Left ventricle myocardium inferior (tissue), 1 donor: Measurements from ENCODE around the gene KIAA1958. TPM values are rescaled to one million over a fixed set of nuclear protein-coding genes. Genes with fewer than 3 reads are reported as not detected.

Source experiments
- DNase-seq: peaks from one replicate; pipeline ENCODE4 v3.0.0-alpha.2; 2020
- H3K27ac ChIP-seq: fragments of 200-600 bp; replicated peaks from 2 replicates; pipeline ENCODE4 v1.8.0; 2021
- H3K27me3 ChIP-seq: fragments of 200-600 bp; 2 replicates; pipeline ENCODE4 v1.8.0; 2021; ENCODE audit warnings: low read depth
- H3K36me3 ChIP-seq: fragments of 200-600 bp; 2 replicates; pipeline ENCODE4 v1.8.0; 2021
- H3K4me1 ChIP-seq: fragments of 200-600 bp; 2 replicates; pipeline ENCODE4 v1.8.0; 2021
- H3K4me3 ChIP-seq: fragments of 200-600 bp; 2 replicates; pipeline ENCODE4 v1.8.0; 2021; ENCODE audit warnings: mild to moderate bottlenecking, moderate library complexity
- H3K9me3 ChIP-seq: fragments of 200-600 bp; replicated peaks from 2 replicates; pipeline ENCODE4 v1.8.0; 2021
- CTCF ChIP-seq: fragments of 200-600 bp; IDR thresholded peaks from 2 replicates; pipeline ENCODE4 v1.8.0; 2021; ENCODE audit warnings: antibody characterized with exemption, mild to moderate bottlenecking, borderline replicate concordance
- intact Hi-C: fragments of 100-400 bp; cut with micrococcal nuclease; formaldehyde crosslinking; loops from one replicate; pipeline ENCODE4 v1.11.0; 2022
- total RNA-seq: library from RNA; stranded (reverse); fragmentation: NEBNext Ultra II Directional; extraction: Animal tissue kit (Norgen Biotek cat#: 25700); gene quantifications from one replicate; pipeline ENCODE4 v1.2.1, GENCODE V29; 2021
- donor health status: DM: no; HTN: yes; CAD: no; lungs with severe emphysema.

Gene KIAA1958
- total RNA-seq, 1 donor from 2014 or later, result 5.6 TPM

GRCh38 chr9:112677040-112677439, 190.4 kb downstream of the KIAA1958 start:
- intact Hi-C loops, result no loop called here
- no peak for TF ChIP-seq CTCF
- no peak overlapping the region for H3K27ac ChIP-seq
- no peak for DNase-seq
- peaks cover 25% of the 10 kb centered on the region for H3K9me3 ChIP-seq
- H3K4me1 ChIP-seq, result no peaks in the 10 kb centered on the region
- peaks cover 4% of the 10 kb centered on the region for H3K36me3 ChIP-seq
- H3K27me3 ChIP-seq, result no peaks in the 10 kb centered on the region
- H3K4me3 ChIP-seq, result no peak overlapping the region

GRCh38 chr9:112680731-112681402, 194.2 kb downstream of the KIAA1958 start:
- intact Hi-C loops, result no loop called here
- DNase-seq, result no peak
- H3K4me3 ChIP-seq, result no peak overlapping the region
- peaks cover 17% of the 10 kb centered on the region for H3K36me3 ChIP-seq
- H3K27ac ChIP-seq, result no peak overlapping the region
- no peak for TF ChIP-seq CTCF
- H3K9me3 ChIP-seq, result peaks cover 25% of the 10 kb centered on the region
- H3K27me3 ChIP-seq, result no peaks in the 10 kb centered on the region
- no peaks in the 10 kb centered on the region for H3K4me1 ChIP-seq

GRCh38 chr9:112689161-112689740, 202.6 kb downstream of the KIAA1958 start:
- peaks cover 92% of the 10 kb centered on the region for H3K36me3 ChIP-seq
- intact Hi-C loops, result no loop called here
- DNase-seq, result no peak

GRCh38 chr9:112694706-112695555, 208.3 kb downstream of the KIAA1958 start:
- H3K27me3 ChIP-seq, result no peaks in the 10 kb centered on the region
- H3K27ac ChIP-seq, result no peak overlapping the region
- H3K4me3 ChIP-seq, result no peak overlapping the region
- intact Hi-C loops, result no loop called here
- H3K9me3 ChIP-seq, result no peaks in the 10 kb centered on the region
- no peak for DNase-seq
- TF ChIP-seq CTCF, result no peak
- H3K36me3 ChIP-seq, result peaks cover 50% of the 10 kb centered on the region
- H3K4me1 ChIP-seq, result no peaks in the 10 kb centered on the region

More at GRCh38 chr9:112689161-112689740, 202.6 kb downstream of the KIAA1958 start:
- no peaks in the 10 kb centered on the region for H3K27me3 ChIP-seq
- no peak for TF ChIP-seq CTCF
- no peaks in the 10 kb centered on the region for H3K4me1 ChIP-seq
- H3K27ac ChIP-seq, result no peak overlapping the region
- no peak overlapping the region for H3K4me3 ChIP-seq
- H3K9me3 ChIP-seq, result no peaks in the 10 kb centered on the region

GRCh38 chr9:112696461-112696860, 209.8 kb downstream of the KIAA1958 start:
- Histone ChIP-seq H3K27ac (no peak overlapping the region), H3K9me3 (no peaks in the 10 kb centered on the region), H3K4me3 (no peak overlapping the region), H3K36me3 (peaks cover 35% of the 10 kb centered on the region), H3K4me1 (no peaks in the 10 kb centered on the region), H3K27me3 (no peaks in the 10 kb centered on the region)
- intact Hi-C loops, result no loop called here
- no peak for TF ChIP-seq CTCF
- DNase-seq, result no peak
